HepG2 (cell line): Measurements from ENCODE around the gene PFN2. TPM values are rescaled to one million over a fixed set of nuclear protein-coding genes. Genes with fewer than 3 reads are reported as not detected.

Experiments used
- AHR ChIP-seq: IDR thresholded peaks from 2 replicates; pipeline ENCODE4 v1.6.1; 2018; ENCODE audit warnings: missing genetic modification reagents, missing compliant biosample characterization
- CSRNP2 ChIP-seq: sonication (generic); formaldehyde crosslinking; conservative IDR thresholded peaks from 2 replicates; pipeline ENCODE4 v1.8.0; 2022; ENCODE audit warnings: low read depth, missing genetic modification reagents
- DPF2 ChIP-seq: sonication (generic); formaldehyde crosslinking; IDR thresholded peaks from 2 replicates; pipeline ENCODE4 v1.4.0; 2020; ENCODE audit warnings: mild to moderate bottlenecking, low read depth, missing genetic modification reagents, borderline replicate concordance
- FOXA1 ChIP-seq, 2 experiments: fragments of 450-650 bp in 1 of 2; sonication (generic) in 1 of 2; formaldehyde crosslinking in 1 of 2; IDR thresholded peaks; 2 replicates each; pipeline versions ENCODE4 v1.4.0 to v1.6.1; 2016 to 2020; ENCODE audit warnings: missing genetic modification reagents in 1 of 2
- FOXO4 ChIP-seq: sonication (generic); formaldehyde crosslinking; conservative IDR thresholded peaks from 2 replicates; pipeline ENCODE4 v1.8.1; 2023; ENCODE audit warnings: missing genetic modification reagents
- GATAD2A ChIP-seq: IDR thresholded peaks from 2 replicates; pipeline ENCODE4 v1.6.1; 2016
- HOXA3 ChIP-seq: sonication (generic); formaldehyde crosslinking; IDR thresholded peaks from 2 replicates; pipeline ENCODE4 v1.5.0; 2020; ENCODE audit warnings: missing genetic modification reagents
- IRF2 ChIP-seq: IDR thresholded peaks from 2 replicates; pipeline ENCODE4 v1.6.1; 2018; ENCODE audit warnings: missing genetic modification reagents, missing compliant biosample characterization
- JUN ChIP-seq: sonication (generic); formaldehyde crosslinking; IDR thresholded peaks from 2 replicates; pipeline ENCODE4 v1.4.0; 2020; ENCODE audit warnings: mild to moderate bottlenecking, missing genetic modification reagents
- MBNL3 ChIP-seq: fragments of 250-450 bp; sonication (Bioruptor Pico); conservative IDR thresholded peaks from 2 replicates; pipeline ENCODE4 v1.8.0; 2022; ENCODE audit warnings: mild to moderate bottlenecking, inconsistent platforms
- MEIS2 ChIP-seq: sonication (generic); formaldehyde crosslinking; IDR thresholded peaks from 2 replicates; pipeline ENCODE4 v1.9.0; 2021; ENCODE audit warnings: mild to moderate bottlenecking, missing genetic modification reagents
- MTF1 ChIP-seq: sonication (generic); formaldehyde crosslinking; IDR thresholded peaks from 2 replicates; pipeline ENCODE4 v1.5.0; 2020; ENCODE audit warnings: missing genetic modification reagents
- POLR2AphosphoS2 ChIP-seq: IDR thresholded peaks from 2 replicates; pipeline ENCODE4 v1.6.1; 2011; ENCODE audit warnings: low read depth, low read length, improper control_type of control experiment
- U2AF2 ChIP-seq: fragments of 200-400 bp; formaldehyde crosslinking; IDR thresholded peaks from 2 replicates; pipeline ENCODE4 v1.6.1; 2017; ENCODE audit warnings: low read depth, mild to moderate bottlenecking, low read length
- ZNF331 ChIP-seq: sonication (generic); formaldehyde crosslinking; IDR thresholded peaks from 2 replicates; pipeline ENCODE4 v1.4.0; 2020; ENCODE audit warnings: missing genetic modification reagents
- ZNF557 ChIP-seq: sonication (generic); formaldehyde crosslinking; IDR thresholded peaks from 2 replicates; pipeline ENCODE4 v1.4.0; 2020; ENCODE audit warnings: missing genetic modification reagents
- ZNF781 ChIP-seq: sonication (generic); formaldehyde crosslinking; IDR thresholded peaks from 2 replicates; pipeline ENCODE4 v1.5.1; 2020; ENCODE audit warnings: borderline replicate concordance, mild to moderate bottlenecking, missing genetic modification reagents; ENCODE audit errors: not compliant biosample characterization
- polyA plus RNA-seq, 8 experiments: library from polyadenylated mRNA; depleted of rRNA in 3 of 8; stranded (reverse) in 7 of 8; unstranded in 1 of 8; fragments of >200 nt; fragmentation: Illumina TruSeq in 4 of 8; extraction: Trizol in 4 of 8; gene quantifications; 2 replicates each; pipeline versions ENCODE4 v1.2.1 to v1.2.3, GENCODE V29; 2011 to 2016; ENCODE audit warnings: low read depth in 4 of 8, missing spikeins in 1 of 8, mixed read lengths in 1 of 8; ENCODE audit not compliant: insufficient read depth in 1 of 8
- total RNA-seq, 5 experiments: library from RNA; depleted of rRNA; stranded (reverse); fragments of >200 nt; fragmentation: Illumina TruSeq; extraction: Trizol; gene quantifications; 2 replicates each; pipeline ENCODE4 v1.2.3, GENCODE V29; 2016; ENCODE audit warnings: low read depth in 1 of 5
- TF ChIP-seq, protein P1 (sequence below): sonication (generic); formaldehyde crosslinking; conservative IDR thresholded peaks from 2 replicates; pipeline ENCODE4 v1.8.0; 2022; ENCODE audit warnings: mild to moderate bottlenecking, moderate library complexity, missing genetic modification reagents
- TF ChIP-seq, protein P2 (sequence below): sonication (generic); formaldehyde crosslinking; IDR thresholded peaks from 2 replicates; pipeline ENCODE4 v1.5.0; 2020; ENCODE audit warnings: mild to moderate bottlenecking, missing genetic modification reagents

Gene PFN2
- total and polyA plus RNA-seq, 2 of the 13 experiments (the other 11 are each of a cell fraction or from before 2014, with no cell fraction given): 57.3 to 150 TPM

GRCh38 chr3:149970716-149971402 is at the start of gene PFN2 (continued):
- TF ChIP-seq IRF2 (CRISPR knock-in tag): 0 out of 2 replicates have a peak, but pooled peaks have one; percentile 40
- 0 out of 2 replicates have a peak, but pooled peaks have one; percentile 76 for TF ChIP-seq CSRNP2 (CRISPR knock-in tag)
- TF ChIP-seq, protein P1, sequence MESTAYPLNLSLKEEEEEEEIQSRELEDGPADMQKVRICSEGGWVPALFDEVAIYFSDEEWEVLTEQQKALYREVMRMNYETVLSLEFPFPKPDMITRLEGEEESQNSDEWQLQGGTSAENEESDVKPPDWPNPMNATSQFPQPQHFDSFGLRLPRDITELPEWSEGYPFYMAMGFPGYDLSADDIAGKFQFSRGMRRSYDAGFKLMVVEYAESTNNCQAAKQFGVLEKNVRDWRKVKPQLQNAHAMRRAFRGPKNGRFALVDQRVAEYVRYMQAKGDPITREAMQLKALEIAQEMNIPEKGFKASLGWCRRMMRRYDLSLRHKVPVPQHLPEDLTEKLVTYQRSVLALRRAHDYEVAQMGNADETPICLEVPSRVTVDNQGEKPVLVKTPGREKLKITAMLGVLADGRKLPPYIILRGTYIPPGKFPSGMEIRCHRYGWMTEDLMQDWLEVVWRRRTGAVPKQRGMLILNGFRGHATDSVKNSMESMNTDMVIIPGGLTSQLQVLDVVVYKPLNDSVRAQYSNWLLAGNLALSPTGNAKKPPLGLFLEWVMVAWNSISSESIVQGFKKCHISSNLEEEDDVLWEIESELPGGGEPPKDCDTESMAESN: peak; percentile 86
- TF ChIP-seq POLR2AphosphoS2: no peak
- no peak for TF ChIP-seq FOXA1 (IDR thresholded peaks at IDR 0.05)
- no peak for TF ChIP-seq FOXA1 (CRISPR knock-in tag; IDR thresholded peaks at IDR 0.05)
- 0 out of 2 replicates have a peak, but pooled peaks have one; percentile 25 for TF ChIP-seq AHR (CRISPR knock-in tag)
- TF ChIP-seq HOXA3 (CRISPR knock-in tag): peak; percentile 73
- TF ChIP-seq DPF2 (CRISPR knock-in tag): no peak
- TF ChIP-seq ZNF331 (CRISPR knock-in tag): peak; percentile 63; the same call in 1 of the 2 replicates
- TF ChIP-seq ZNF781 (CRISPR knock-in tag): no peak
- TF ChIP-seq JUN: no peak; the same call in 1 of the 2 replicates
- TF ChIP-seq, protein P2, sequence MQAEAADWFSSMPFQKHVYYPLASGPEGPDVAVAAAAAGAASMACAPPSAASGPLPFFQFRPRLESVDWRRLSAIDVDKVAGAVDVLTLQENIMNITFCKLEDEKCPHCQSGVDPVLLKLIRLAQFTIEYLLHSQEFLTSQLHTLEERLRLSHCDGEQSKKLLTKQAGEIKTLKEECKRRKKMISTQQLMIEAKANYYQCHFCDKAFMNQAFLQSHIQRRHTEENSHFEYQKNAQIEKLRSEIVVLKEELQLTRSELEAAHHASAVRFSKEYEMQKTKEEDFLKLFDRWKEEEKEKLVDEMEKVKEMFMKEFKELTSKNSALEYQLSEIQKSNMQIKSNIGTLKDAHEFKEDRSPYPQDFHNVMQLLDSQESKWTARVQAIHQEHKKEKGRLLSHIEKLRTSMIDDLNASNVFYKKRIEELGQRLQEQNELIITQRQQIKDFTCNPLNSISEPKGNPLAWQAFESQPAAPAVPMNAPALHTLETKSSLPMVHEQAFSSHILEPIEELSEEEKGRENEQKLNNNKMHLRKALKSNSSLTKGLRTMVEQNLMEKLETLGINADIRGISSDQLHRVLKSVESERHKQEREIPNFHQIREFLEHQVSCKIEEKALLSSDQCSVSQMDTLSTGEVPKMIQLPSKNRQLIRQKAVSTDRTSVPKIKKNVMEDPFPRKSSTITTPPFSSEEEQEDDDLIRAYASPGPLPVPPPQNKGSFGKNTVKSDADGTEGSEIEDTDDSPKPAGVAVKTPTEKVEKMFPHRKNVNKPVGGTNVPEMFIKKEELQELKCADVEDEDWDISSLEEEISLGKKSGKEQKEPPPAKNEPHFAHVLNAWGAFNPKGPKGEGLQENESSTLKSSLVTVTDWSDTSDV (CRISPR knock-in tag): no peak; the same call in 1 of the 2 replicates
- TF ChIP-seq U2AF2: no peak
- peak; percentile 90; the same call in 1 of the 2 replicates for TF ChIP-seq FOXO4 (CRISPR knock-in tag)
- 0 out of 2 replicates have a peak, but pooled peaks have one; percentile 73 for TF ChIP-seq ZNF557 (CRISPR knock-in tag)
- TF ChIP-seq MBNL3 (CRISPR knock-in tag): no peak
- TF ChIP-seq GATAD2A (CRISPR knock-in tag): no peak
- peak; percentile 74; the same call in 1 of the 2 replicates for TF ChIP-seq MTF1 (CRISPR knock-in tag)
- TF ChIP-seq MEIS2 (CRISPR knock-in tag): peak; percentile 65
